ENCODE data around the gene CELSR1.

The CELSR1 gene

GRCh38 chr22:46583571-46583970, 46.2 kb upstream of the CELSR1 start:
- TF ChIP-seq CTCF (conservative IDR thresholded peaks at IDR 0.05; ENCODE audit: low read depth, low read length), result no peak
- H3K4me3 ChIP-seq (ENCODE audit: low read depth, low read length), result no peak overlapping the region
- DNase-seq (ENCODE audit: low read depth), result no peak

- H3K4me3 ChIP-seq (ENCODE audit: low read depth, low read length), result no peak overlapping the region
- TF ChIP-seq CTCF (conservative IDR thresholded peaks at IDR 0.05; ENCODE audit: low read depth, low read length), result no peak
- DNase-seq (ENCODE audit: low read depth), result no peak
These were observed 45.0 kb upstream of the CELSR1 start for GRCh38 chr22:46582281-46582933.

GRCh38 chr22:46581538-46582244, 44.3 kb upstream of the CELSR1 start:
- H3K4me3 ChIP-seq (ENCODE audit: low read depth, low read length), result no peak overlapping the region
- TF ChIP-seq CTCF (conservative IDR thresholded peaks at IDR 0.05; ENCODE audit: low read depth, low read length), result no peak
- no peak for DNase-seq (ENCODE audit: low read depth)

- DNase-seq (ENCODE audit: low read depth), result no peak
- TF ChIP-seq CTCF (conservative IDR thresholded peaks at IDR 0.05; ENCODE audit: low read depth, low read length), result no peak
- H3K4me3 ChIP-seq (ENCODE audit: low read depth, low read length), result no peak overlapping the region
These were observed 43.6 kb upstream of the CELSR1 start for GRCh38 chr22:46580940-46581537.

- H3K4me3 ChIP-seq (ENCODE audit: low read depth, low read length), result no peak overlapping the region
- TF ChIP-seq CTCF (conservative IDR thresholded peaks at IDR 0.05; ENCODE audit: low read depth, low read length), result no peak
These were observed 42.5 kb upstream of the CELSR1 start for GRCh38 chr22:46579751-46580449.

GRCh38 chr22:46578824-46579561, 41.6 kb upstream of the CELSR1 start:
- H3K4me3 ChIP-seq (ENCODE audit: low read depth, low read length), result peak overlapping the region; percentile 26
- TF ChIP-seq CTCF (conservative IDR thresholded peaks at IDR 0.05; ENCODE audit: low read depth, low read length), result no peak
- DNase-seq (ENCODE audit: low read depth), result peak; percentile 69

More at GRCh38 chr22:46579751-46580449, 42.5 kb upstream of the CELSR1 start:
- no peak for DNase-seq (ENCODE audit: low read depth)

Data from choroid plexus epithelial cell (primary cell).